Measurements from ENCODE around the gene NUCB1.
A peak's percentile ranks its signal among the peaks of the same experiment; 100 is the strongest.

NUCB1 gene

DNA sequence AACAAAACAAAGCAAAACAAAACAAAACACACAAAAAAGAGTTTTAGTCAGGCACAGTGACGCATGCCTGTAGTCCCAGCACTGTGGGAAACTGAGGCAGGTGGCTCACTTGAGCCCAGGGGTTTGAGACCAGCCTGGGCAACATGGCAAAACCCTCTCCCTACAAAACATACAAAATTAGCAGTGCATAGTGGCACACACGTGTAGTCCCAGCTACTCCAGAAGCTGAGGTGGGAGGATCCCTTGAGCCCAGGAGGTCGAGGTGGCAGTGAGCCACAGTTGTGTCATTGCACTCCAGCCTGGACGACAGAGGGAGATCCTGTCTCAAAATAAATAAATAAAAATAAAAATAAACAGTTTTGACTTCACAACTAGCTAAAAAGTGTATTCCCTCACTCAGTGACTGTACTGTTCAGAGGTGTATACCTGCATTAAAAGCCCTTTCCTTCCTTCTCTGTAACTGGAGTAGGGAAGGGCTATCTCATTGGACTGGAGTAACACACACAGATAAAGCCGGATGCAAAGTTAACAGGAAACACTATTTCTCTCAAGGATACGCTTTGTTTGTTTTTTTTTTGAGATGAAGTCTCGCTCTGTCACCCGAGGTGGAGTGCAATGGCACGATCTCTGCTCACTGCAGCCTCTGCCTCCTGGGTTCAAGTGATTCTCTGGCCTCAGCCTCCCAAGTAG lies 50.9 kb downstream of the NUCB1 start:
- no peak overlapping the region for H3K4me2 ChIP-seq (ENCODE audit: low read depth, low read length, poor library complexity, severe bottlenecking)
- no peaks in the 10 kb centered on the region for H4K20me1 ChIP-seq (ENCODE audit: insufficient read depth, low read length, poor library complexity, severe bottlenecking)
- peaks cover 5% of the 10 kb centered on the region for H3K4me1 ChIP-seq (ENCODE audit: insufficient read depth, low read length, poor library complexity, severe bottlenecking)
- no peak overlapping the region for H3K9ac ChIP-seq (ENCODE audit: low read depth, low read length, poor library complexity, severe bottlenecking)
- H3K9me2 ChIP-seq (replicated peaks; ENCODE audit: low read depth, low read length) = no peaks in the 10 kb centered on the region
- 0 out of 2 replicates have a peak, but pooled peaks cover 10% of the 10 kb centered on the region for H3K9me3 ChIP-seq (ENCODE audit: insufficient read depth, low read depth, low read length)
- TF ChIP-seq, protein P1, sequence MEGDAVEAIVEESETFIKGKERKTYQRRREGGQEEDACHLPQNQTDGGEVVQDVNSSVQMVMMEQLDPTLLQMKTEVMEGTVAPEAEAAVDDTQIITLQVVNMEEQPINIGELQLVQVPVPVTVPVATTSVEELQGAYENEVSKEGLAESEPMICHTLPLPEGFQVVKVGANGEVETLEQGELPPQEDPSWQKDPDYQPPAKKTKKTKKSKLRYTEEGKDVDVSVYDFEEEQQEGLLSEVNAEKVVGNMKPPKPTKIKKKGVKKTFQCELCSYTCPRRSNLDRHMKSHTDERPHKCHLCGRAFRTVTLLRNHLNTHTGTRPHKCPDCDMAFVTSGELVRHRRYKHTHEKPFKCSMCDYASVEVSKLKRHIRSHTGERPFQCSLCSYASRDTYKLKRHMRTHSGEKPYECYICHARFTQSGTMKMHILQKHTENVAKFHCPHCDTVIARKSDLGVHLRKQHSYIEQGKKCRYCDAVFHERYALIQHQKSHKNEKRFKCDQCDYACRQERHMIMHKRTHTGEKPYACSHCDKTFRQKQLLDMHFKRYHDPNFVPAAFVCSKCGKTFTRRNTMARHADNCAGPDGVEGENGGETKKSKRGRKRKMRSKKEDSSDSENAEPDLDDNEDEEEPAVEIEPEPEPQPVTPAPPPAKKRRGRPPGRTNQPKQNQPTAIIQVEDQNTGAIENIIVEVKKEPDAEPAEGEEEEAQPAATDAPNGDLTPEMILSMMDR (conservative IDR thresholded peaks at IDR 0.05; ENCODE audit: low read length) = no peak
- no peak for TF ChIP-seq EZH2phosphoT487 (IDR thresholded peaks at IDR 0.05; ENCODE audit: borderline replicate concordance)
- H3K27me3 ChIP-seq (ENCODE audit: insufficient read depth, low read length, poor library complexity, severe bottlenecking) = no peaks in the 10 kb centered on the region
- H3F3A ChIP-seq (ENCODE audit: low read depth) = no peaks in the 10 kb centered on the region
- H3K4me3 ChIP-seq (ENCODE audit: low read length, poor library complexity, severe bottlenecking) = no peak overlapping the region
- H3K36me3 ChIP-seq (ENCODE audit: insufficient read depth, low read length) = no peaks in the 10 kb centered on the region
- H2AFZ ChIP-seq (ENCODE audit: low read length) = no peak overlapping the region
- peaks cover 12% of the 10 kb centered on the region for H3K79me2 ChIP-seq (ENCODE audit: insufficient read depth, low read length)

DNA sequence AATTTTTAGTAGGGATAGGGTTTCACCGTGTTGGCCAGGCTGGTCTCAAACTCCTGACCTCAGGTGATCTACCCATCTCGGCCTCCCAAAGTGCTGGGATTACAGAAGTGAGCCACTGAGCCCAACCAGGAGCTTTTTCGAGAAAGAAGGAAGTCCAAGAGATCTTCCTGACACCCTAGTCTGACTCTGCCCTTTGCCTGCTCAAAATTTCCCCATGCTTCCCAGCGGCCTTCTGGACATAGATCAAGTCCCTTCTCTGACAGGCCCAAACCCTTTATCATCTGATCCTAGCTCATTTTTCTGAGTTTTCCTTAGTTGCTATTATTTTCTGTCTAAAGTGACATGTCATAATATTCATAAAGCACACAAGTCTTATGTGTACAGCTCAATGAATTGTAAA lies 53.0 kb downstream of the NUCB1 start:
- Histone ChIP-seq H3K4me1 (ENCODE audit: insufficient read depth, low read length, poor library complexity, severe bottlenecking) (peaks cover 9% of the 10 kb centered on the region), H3K4me2 (ENCODE audit: low read depth, low read length, poor library complexity, severe bottlenecking) (no peak overlapping the region), H3K4me3 (ENCODE audit: low read length, poor library complexity, severe bottlenecking) (no peak overlapping the region), H3K36me3 (ENCODE audit: insufficient read depth, low read length) (no peaks in the 10 kb centered on the region), H4K20me1 (ENCODE audit: insufficient read depth, low read length, poor library complexity, severe bottlenecking) (no peaks in the 10 kb centered on the region), H3K79me2 (ENCODE audit: insufficient read depth, low read length) (peaks cover 19% of the 10 kb centered on the region), H3K9me3 (ENCODE audit: insufficient read depth, low read depth, low read length) (no peaks in the 10 kb centered on the region), H3K9me2 (replicated peaks; ENCODE audit: low read depth, low read length) (no peaks in the 10 kb centered on the region), H3K9ac (ENCODE audit: low read depth, low read length, poor library complexity, severe bottlenecking) (no peak overlapping the region), H3F3A (ENCODE audit: low read depth) (no peaks in the 10 kb centered on the region), H2AFZ (ENCODE audit: low read length) (no peak overlapping the region), H3K27me3 (ENCODE audit: insufficient read depth, low read length, poor library complexity, severe bottlenecking) (no peaks in the 10 kb centered on the region)
- TF ChIP-seq, protein P1 (conservative IDR thresholded peaks at IDR 0.05; ENCODE audit: low read length) = no peak
- TF ChIP-seq EZH2phosphoT487 (IDR thresholded peaks at IDR 0.05; ENCODE audit: borderline replicate concordance) = no peak

DNA sequence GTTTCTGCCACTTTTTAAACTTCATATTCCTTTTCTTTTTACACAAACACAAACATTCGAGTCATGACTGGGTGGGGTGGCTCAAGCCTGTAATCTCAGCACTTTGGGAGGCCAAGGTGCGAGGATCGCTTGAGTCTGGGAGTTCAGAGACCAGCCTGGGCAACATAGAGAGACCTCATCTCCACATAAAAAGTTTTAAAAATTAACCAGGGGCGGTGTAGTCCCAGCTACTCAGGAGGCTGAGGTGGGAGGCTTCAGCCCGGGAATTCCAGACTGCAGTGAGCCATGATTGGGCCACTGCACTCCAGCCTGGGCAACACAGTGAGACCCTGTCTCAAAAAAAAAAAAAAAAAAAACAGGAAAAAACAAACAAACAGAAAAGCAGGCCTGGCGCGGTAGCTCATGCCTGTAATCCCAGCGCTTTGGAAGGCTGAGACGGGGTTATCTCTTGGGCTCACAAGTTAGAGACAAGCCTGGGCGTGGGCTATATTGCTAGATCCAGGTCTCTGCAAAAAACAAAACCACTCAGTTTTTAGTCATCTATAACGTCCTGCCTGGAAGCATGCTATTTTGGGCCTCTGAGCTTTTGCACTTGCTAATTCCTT lies 54.0 kb downstream of the NUCB1 start:
- H3K9me2 ChIP-seq (replicated peaks; ENCODE audit: low read depth, low read length) = no peaks in the 10 kb centered on the region

More for the DNA sequence above, 54.0 kb downstream of the NUCB1 start:
- no peak for TF ChIP-seq EZH2phosphoT487 (IDR thresholded peaks at IDR 0.05; ENCODE audit: borderline replicate concordance)
- TF ChIP-seq, protein P1 (conservative IDR thresholded peaks at IDR 0.05; ENCODE audit: low read length) = no peak
- H3K27me3 ChIP-seq (ENCODE audit: insufficient read depth, low read length, poor library complexity, severe bottlenecking) = no peaks in the 10 kb centered on the region
- H3K4me1 ChIP-seq (ENCODE audit: insufficient read depth, low read length, poor library complexity, severe bottlenecking) = peaks cover 9% of the 10 kb centered on the region
- H2AFZ ChIP-seq (ENCODE audit: low read length) = peak overlapping the region; percentile 87
- no peaks in the 10 kb centered on the region for H3F3A ChIP-seq (ENCODE audit: low read depth)
- H3K9me3 ChIP-seq (ENCODE audit: insufficient read depth, low read depth, low read length) = no peaks in the 10 kb centered on the region
- no peaks in the 10 kb centered on the region for H3K36me3 ChIP-seq (ENCODE audit: insufficient read depth, low read length)
- peaks cover 19% of the 10 kb centered on the region for H3K79me2 ChIP-seq (ENCODE audit: insufficient read depth, low read length)
- H3K4me2 ChIP-seq (ENCODE audit: low read depth, low read length, poor library complexity, severe bottlenecking) = peak overlapping the region; percentile 88
- H3K9ac ChIP-seq (ENCODE audit: low read depth, low read length, poor library complexity, severe bottlenecking) = peak overlapping the region; percentile 97
- H4K20me1 ChIP-seq (ENCODE audit: insufficient read depth, low read length, poor library complexity, severe bottlenecking) = no peaks in the 10 kb centered on the region
- H3K4me3 ChIP-seq (ENCODE audit: low read length, poor library complexity, severe bottlenecking) = peak overlapping the region; percentile 81
